HL-60 (cell line): ENCODE measurements around the gene DSEL.

ENCODE experiments used
- DNase-seq, 2 experiments: peaks; one replicate each; pipeline ENCODE4 v3.0.0-alpha.2; 2010 to 2020; ENCODE audit warnings: low read depth in 1 of 2, low spot score in 1 of 2
- H3K27ac ChIP-seq: fragments of 250-450 bp; sonication (Bioruptor Pico); replicated peaks from 2 replicates; pipeline ENCODE4 v1.5.1; 2020; ENCODE audit warnings: mild to moderate bottlenecking, moderate library complexity
- H3K27me3 ChIP-seq: fragments of 250-450 bp; sonication (Bioruptor Pico); 2 replicates; pipeline ENCODE4 v1.5.1; 2021; ENCODE audit warnings: mild to moderate bottlenecking, moderate library complexity; ENCODE audit not compliant: insufficient read depth, poor library complexity, severe bottlenecking
- H3K4me3 ChIP-seq: replicated peaks from 2 replicates; pipeline ENCODE4 v1.5.1; 2011; ENCODE audit warnings: mild to moderate bottlenecking, control low read depth, low read length; ENCODE audit not compliant: insufficient read depth
- GABPA ChIP-seq: IDR thresholded peaks from 2 replicates; pipeline ENCODE4 v1.6.1; 2012; ENCODE audit warnings: low read depth
- POLR2AphosphoS5 ChIP-seq: IDR thresholded peaks from 2 replicates; pipeline ENCODE4 v1.6.1; 2012; ENCODE audit warnings: low read depth
- TF ChIP-seq, protein P1 (sequence below): IDR thresholded peaks from 2 replicates; pipeline ENCODE4 v1.6.1; 2012; ENCODE audit warnings: low read depth; ENCODE audit not compliant: insufficient replicate concordance

Gene DSEL

DNA sequence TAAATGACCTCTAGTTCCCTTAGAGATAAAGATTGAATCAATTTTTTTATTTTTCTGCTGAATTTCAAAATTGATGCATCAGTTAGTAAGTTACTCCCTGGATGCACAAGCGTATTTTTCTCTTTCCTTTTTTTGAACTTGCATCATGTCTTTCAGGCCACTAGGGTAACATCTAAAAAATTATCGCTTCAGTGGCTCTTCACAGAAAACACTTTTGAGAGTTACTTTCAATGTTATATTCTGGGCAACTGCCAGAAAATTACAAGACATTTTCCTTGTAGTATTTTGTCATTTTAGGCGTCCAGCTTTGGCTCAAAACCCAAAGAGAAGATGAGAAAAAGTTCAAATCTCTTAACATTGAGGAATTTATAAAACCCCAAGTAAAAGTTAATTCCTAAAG lies 59.8 kb downstream of the DSEL start:
- no peak for TF ChIP-seq GABPA
- TF ChIP-seq POLR2AphosphoS5, result no peak
- TF ChIP-seq, protein P1, sequence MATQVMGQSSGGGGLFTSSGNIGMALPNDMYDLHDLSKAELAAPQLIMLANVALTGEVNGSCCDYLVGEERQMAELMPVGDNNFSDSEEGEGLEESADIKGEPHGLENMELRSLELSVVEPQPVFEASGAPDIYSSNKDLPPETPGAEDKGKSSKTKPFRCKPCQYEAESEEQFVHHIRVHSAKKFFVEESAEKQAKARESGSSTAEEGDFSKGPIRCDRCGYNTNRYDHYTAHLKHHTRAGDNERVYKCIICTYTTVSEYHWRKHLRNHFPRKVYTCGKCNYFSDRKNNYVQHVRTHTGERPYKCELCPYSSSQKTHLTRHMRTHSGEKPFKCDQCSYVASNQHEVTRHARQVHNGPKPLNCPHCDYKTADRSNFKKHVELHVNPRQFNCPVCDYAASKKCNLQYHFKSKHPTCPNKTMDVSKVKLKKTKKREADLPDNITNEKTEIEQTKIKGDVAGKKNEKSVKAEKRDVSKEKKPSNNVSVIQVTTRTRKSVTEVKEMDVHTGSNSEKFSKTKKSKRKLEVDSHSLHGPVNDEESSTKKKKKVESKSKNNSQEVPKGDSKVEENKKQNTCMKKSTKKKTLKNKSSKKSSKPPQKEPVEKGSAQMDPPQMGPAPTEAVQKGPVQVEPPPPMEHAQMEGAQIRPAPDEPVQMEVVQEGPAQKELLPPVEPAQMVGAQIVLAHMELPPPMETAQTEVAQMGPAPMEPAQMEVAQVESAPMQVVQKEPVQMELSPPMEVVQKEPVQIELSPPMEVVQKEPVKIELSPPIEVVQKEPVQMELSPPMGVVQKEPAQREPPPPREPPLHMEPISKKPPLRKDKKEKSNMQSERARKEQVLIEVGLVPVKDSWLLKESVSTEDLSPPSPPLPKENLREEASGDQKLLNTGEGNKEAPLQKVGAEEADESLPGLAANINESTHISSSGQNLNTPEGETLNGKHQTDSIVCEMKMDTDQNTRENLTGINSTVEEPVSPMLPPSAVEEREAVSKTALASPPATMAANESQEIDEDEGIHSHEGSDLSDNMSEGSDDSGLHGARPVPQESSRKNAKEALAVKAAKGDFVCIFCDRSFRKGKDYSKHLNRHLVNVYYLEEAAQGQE, result no peak

More for the DNA sequence above, 59.8 kb downstream of the DSEL start:
- H3K4me3 ChIP-seq, result no peak overlapping the region
- H3K27me3 ChIP-seq, result no peaks in the 10 kb centered on the region
- DNase-seq, result no peak
- H3K27ac ChIP-seq, result no peak overlapping the region
